Kidney capillary endothelial cell (primary cell): ENCODE measurements around the gene TPD52L2.
"Not testable (repeated sequence)": the region's sequence is repeated elsewhere in the genome, so short reads cannot be mapped to it uniquely, and the experiment has no call there.

Source experiments
- DNase-seq: peaks from one replicate; pipeline ENCODE4 v3.0.0-alpha.2; 2018; ENCODE audit warnings: low spot score

TPD52L2 gene

DNA sequence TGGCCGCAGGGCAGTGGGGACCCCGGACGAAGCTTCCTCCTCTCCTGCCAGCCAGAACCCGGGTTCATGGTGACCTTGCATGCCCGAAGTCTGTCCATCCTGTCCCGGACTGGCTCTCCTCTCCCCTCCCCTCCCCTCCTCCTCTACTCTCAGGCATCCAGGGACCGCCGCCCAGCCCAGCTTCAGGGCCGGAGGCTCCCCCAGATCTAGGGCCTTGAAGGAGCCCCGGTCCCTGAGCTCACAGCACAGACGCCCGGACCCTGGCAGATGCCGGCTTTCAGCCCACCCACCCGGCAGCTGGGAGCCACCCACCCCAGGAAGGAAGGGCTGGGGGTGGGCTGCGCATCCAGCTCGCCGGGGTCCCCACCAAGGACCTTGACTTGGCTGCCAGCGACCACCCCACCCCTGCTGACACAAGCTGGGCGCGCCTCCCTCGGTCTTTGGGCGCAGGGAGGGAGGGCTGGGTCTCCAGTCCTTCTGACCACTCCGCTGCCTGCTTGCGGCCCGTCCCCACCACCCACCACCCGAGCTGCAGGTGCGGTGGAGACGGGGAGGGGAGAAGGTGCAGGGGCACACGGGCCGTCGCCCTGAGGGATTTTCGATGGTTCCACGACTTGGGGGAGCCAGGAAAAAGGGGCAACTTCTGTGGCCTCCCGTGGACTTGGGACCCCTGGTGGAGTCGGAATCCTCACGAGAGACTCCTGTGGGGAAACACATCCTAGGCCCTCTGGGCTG is 9.5 kb upstream of the TPD52L2 start:
- DNase-seq = no peak

DNA sequence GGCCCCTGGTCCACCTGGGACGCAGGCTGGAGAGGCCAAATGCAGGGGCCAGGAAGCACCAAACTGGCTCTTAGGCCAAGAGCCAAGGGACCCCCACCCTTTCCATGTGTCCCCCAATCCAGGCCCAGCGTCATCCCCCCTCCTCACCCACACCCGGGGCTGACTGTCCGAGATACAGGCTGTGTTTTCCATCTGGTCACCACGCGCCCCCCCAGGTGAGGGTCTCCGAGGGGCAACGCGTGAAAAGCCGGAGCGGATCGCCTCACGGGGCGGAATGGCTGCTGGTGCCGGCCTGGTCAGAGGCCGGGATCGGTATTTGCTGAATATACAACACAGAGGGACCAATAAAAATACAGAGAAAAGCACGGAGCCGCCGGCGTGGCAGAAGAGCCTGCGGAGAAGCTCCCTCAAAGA is 9.0 kb upstream of the TPD52L2 start:
- DNase-seq = no peak

DNA sequence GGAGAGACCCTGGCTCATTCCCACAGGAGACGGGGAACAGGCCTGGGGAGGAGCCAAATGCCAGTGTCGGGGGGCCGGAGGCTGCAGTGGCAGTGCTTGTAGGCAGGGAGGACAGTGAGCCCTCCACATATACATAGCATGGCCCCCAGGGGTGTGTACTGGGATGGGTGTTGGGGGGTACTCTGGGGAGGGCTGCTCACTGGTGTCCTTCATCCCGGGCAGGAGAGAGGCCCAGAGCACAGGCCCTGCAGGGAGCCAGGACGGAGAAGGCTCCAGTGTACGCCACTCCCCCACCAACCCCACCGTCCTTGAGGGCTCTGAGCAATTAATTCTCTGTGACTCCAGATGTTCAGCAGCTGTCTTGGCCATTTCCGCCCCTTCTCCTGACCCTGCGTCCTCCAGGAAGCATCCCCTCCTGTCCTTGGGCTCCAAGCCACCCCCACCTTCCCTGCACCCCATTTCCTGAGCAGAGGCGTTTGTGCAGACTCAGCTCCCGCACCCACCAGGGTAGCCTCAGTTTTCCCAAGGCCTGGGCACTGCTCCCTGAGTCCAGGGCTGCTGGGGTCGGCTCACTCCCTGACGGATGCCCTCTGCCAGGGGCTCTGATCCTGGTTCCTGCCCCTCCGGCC is 7.2 kb upstream of the TPD52L2 start:
- DNase-seq = no peak

DNA sequence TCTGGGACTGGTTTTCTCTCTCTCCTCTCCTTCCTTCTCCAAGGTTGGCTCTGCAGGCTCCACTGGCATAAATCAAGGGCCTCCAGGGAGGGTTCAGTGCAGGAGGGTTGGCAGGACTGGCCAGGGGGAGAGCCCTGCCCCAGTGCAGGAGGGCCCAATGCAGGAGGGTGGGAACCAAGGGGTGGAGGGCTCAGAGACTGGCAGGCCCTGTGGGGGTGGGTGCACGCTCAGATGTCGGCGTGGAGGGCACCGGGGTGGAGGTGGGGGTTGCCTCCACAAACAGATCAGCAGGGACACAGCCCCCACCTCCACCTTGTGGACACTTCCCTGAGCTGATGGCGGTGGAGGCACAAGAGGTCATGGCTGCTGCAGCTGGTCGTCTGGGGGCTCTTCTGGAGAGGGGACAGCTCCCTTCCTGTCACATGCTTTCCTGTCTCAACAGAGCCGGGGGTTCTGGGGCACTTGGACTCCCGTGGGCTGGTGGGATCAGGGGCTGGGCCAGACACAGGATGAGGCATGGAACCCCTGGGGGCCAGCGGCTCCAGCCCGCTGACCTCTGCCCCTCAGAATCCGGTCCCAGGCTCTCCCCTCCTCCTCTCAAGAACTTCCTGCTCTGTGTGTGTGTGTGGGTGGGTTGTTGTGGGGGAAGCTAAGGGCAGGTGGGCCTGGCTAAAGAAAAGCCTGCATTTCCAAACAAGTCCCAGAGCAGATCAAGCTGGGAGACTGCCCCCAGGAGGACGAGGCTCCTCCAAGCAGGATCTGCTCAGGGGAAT is 6.5 kb upstream of the TPD52L2 start:
- DNase-seq = peak; percentile 95

DNA sequence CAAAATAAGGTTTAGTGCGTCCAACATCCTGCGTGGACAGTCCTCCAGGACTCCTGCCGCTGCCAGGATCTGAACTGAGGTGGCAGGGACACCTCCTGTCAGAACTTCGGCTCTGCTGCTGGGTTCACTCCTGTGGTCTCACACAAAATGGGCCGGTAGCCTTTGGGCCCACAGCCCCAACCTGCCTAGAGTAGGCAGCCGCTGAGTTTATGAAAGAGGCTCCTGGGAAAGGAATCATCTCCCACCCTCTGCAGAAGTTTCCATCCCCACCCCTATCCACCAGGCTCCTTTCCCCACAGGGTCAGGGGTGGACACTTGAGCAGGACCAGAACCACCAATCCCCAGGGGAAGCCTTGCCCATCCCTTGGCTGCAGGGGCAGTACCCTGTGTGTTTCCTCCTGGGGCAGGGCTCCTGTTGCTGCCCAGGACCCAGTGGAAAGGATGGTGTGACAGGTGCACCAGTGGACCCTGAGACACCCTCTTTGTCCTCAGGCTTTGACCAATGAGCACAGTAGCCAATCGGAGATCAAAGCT is 5.8 kb upstream of the TPD52L2 start:
- DNase-seq = no peak

DNA sequence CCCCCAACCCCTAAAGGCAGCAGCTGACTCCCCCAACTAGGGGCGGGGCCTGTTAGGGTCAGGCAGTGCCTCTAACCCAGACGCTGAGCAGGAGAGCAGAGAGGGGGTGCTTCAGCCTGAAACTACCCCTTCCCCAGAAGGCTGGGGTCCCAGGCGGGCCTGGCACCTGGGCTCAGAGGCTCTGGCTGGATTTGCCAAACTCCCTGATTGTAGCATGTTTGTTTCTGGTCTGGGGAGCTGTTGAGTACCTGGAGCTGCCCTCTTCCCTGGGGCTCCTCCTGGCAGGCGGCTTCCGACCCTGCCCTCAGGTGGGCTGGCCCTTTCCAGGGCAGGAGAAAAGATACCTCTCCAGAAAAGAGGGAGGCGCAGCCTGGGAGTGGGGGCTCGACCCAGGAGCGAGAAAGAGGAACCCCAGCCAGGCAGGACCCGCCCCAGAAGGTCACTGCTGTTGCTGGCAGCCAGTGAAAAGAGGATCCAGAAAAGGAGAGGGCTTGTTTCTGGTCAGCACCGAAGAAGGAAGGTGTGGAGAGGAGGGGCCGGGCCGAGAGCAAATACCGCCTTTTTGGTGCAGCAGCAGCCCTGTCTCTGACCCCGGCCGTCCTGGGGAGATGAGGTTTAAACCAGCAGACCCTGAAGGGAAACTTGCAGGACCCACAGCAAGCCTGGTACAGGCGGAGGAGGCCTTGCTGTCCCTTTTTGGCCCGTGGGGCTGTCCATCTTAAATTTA is 4.6 kb upstream of the TPD52L2 start:
- no peak for DNase-seq

DNA sequence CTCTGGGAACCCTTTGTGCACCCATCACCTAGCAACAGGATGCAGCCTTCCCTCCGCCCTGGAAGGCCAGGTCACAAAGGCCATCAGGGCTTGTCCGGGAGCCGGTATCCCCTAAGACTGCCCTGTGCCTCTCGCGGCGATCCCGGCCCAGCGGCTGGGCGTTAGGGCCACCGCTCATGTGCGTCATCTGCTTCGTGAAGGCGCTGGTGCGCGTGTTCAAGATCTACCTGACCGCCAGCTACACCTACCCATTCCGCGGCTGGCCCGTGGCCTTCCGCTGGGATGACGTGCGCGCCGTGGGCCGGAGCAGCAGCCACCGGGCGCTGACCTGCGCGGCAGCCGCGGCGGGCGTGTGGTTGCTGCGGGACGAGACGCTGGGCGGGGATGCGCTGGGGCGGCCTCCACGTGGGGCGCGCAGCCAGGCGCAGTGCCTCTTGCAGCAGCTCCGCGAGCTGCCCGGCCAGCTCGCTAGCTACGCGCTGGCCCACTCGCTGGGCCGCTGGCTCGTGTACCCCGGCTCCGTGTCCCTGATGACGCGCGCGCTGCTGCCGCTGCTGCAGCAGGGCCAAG is 3.6 kb upstream of the TPD52L2 start, which contains the start of gene ABHD16B:
TSS of gene ABHD16B (plus strand) at position 134 of the 570 bp plus-strand sequence. CDS start at position 177, 43 bp downstream.
- no peak for DNase-seq

DNA sequence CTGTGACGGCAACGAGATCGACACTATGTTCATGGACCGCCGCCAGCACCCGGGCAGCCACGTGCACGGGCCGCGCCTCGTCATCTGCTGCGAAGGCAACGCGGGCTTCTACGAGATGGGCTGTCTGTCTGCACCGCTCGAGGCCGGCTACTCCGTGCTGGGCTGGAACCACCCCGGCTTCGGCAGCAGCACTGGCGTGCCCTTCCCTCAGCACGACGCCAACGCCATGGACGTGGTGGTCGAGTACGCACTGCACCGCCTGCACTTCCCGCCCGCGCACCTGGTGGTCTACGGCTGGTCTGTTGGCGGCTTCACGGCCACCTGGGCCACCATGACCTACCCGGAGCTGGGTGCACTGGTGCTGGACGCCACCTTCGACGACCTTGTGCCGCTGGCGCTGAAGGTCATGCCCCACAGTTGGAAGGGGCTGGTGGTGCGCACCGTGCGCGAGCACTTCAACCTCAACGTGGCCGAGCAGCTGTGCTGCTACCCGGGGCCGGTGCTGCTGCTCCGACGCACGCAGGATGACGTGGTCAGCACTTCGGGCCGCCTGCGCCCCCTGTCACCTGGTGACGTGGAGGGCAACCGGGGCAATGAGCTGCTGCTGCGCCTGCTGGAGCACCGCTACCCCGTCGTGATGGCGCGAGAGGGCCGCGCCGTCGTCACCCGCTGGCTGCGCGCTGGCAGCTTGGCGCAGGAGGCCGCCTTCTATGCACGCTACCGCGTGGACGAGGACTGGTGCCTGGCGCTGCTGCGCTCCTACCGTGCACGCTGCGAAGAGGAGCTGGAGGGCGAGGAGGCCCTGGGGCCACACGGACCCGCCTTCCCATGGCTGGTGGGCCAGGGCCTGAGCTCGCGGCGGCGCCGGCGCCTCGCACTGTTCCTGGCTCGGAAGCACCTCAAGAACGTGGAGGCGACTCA is 2.8 kb upstream of the TPD52L2 start:
- DNase-seq = no peak

DNA sequence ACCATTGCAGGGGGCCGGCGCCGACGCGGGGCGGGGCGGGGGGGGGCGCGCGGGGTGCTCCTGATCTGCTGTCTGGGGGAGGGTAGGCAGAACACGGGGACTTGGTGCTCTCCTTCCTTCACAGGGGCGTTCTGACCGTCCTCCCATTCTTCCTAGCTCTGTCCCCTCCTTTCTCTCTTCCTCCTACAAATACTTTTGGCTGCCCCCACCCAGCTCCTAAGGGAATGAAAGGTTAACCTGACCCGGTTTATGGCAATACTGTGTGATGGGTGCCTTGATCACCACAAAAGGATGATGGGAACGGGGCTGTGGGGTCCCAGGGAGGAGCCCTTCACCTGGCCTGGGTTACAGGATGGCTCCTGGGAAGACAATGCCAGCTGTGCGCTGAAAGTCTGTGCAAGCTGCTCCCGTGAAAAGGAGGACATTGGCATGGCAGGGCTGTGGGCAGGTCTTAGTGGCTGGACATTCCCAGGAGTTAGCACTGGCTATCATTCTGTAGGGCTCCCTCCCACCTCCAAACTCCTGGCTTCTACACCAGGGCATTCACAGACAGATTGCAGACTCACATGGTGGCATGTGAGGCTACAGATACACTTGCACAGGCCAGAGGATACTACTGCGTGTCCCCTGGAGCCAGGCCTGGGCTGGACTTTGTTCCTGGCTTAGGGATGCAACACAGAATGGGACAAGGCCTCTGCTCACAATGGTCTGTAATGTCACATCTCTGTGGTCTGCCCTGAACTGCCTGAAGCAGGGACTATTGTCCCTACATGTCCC is 1.9 kb upstream of the TPD52L2 start:
- no peak for DNase-seq

DNA sequence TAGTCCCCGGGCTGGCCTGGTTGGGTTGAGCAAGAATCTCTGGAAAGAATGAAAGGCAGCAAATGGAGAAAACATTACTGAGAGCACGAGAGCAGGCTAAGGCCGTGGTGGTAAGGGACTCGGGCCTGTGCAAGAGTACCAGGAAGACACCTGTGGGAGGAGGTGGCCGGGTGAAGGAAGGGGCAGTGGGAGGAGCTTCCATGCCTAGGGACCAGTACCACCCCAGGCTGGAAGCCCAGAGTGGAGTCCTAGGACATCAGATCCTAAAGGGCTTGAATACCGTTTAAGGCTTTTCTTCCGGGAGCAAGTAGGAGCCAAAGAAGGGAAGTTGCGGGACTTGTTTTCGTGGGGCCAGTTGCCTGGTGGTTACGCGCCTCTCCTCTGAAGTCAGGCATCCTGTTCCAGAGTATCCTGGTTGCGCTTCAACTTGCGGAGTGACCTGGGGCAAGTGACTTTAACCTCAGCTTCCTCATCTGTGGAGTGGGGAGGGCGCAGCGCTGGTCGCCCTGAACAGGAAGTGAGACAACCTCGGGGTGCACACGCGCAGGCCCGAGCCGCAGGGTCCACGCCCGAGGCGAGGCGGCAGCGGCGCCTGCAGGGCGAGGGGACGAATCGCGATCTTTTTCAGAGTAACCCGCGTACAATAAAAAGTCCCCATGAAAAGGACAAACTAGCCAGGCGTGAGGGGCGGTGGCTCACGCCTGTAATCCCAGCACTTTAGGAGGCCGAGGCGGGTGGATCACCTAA is 1.1 kb upstream of the TPD52L2 start:
- DNase-seq = peak; percentile 88

DNA sequence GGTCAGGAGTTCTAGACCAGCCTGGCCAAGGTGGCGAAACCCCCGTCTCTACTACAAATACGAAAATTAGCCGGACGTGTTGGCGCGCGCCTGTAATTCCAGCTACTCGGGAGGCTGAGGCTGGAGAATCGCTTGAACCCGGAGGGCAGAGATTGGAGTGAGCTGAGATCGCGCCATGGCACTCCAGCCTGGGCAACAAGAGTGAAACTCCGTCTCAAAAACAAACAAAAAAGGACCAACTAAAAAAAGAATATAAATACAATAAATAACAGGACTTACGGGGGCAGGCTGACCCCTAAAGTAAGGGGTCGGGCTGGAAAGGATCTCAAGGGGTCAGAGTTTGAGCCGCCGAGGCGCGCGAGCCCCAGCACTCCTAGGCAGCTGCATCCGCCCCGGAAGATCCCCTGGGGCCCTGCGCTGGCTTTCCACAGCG is 509 bp upstream of the TPD52L2 start:
- DNase-seq = no peak

DNA sequence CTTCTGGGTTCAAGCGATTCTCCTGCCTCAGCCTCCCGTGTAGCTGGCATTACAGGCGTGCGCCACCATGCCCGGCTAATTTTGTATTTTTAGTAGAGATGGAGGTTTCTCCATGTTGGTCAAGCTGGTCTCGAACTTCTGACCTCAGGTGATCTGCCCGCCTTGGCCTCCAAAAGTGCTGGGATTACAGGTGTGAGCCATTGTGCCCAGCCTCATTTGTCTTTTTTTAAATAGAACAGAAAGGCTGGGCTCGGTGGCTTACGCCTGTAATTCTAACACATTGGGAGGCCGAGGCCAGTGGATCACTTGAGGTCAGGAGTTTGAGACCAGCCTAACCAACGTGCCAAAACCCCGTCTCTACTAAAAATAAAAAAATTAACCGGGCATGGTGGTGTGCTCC is 2.0 kb downstream of the TPD52L2 start:
- not testable (repeated sequence) for DNase-seq

DNA sequence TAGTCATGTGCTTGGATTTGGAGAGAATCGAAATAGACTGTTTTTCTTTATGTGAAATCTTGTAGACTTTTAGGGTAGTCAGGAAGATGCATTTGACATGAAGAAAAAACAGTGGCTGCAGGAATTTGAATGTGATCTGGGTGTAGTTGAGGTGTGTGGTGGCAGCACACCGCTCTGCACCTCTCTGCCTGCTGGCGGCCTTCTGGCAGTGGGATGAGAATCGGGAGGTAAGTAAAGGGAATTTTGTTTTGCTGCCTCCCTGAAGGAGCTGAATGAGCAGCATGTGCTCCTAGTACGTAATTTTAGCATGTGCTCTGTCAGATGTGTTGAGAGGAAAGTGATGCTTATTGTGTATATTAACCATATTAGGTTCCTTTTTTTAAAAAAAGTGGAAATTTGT is 3.2 kb downstream of the TPD52L2 start:
- DNase-seq = no peak

DNA sequence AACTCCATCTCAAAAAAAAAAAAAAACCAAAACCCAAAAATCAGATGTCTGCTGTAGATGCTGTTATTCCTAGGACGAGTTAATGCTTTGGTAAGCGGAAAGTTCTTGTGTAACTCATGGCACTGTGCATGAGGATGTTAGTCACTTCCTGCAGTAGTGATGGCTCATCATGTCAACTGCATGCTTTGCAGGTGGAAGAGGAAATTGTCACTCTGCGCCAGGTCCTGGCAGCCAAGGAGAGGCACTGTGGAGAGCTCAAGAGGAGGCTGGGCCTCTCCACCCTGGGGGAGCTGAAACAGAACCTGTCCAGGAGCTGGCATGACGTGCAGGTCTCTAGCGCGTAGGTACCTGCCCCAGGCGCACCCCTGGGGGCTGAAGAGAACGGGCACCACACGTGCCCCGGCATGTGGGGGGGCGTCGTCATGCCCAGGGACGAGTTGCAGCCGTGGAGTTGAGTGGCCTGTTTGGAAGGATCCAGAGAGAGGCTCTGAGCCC is 8.5 kb downstream of the TPD52L2 start:
- DNase-seq = peak; percentile 97

DNA sequence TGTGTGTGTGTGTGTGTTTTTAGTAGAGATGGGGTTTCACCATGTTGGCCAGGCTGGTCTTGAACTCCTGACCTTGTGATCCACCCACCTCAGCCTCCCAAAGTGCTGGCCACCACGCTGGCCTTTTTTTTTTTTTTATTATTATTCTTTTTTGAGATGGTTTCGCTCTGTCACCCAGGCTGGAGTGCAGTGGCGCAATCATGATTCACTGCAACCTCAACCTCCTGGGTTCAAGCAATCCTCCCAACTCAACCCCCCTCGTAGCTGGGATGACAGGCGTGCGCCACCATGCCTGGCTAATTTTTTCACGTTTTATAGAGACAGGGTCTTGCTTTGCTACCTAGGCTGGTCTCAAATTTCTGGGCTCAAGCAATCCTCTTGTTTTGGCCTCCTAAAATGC is 9.2 kb downstream of the TPD52L2 start:
- DNase-seq = not testable (repeated sequence)

DNA sequence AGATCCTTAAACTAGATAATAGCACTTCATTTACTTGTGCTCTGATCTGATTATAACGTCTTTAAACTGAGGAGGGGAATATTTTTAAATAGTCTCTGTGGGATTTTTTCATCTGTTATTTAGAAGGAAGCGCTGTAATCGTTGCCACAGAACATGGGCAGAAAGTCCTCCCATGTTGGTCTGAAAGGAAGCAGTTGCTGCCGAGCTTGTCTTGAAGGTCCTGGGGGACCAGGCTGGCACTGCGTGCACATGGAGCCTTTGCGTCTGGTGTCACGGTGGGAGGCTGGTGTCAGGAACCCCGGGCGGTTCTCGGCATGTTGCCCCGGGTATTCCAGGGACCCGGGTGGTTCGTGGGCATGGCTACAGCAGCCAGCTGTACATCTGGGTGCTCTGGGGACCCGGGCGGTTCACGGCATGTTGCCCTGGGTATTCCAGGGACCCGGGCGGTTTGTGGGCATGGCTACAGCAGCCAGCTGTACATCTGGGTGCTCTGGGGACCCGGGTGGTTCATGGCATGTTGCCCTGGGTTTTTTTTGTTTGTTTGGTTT is 11.5 kb downstream of the TPD52L2 start:
- DNase-seq = no peak

DNA sequence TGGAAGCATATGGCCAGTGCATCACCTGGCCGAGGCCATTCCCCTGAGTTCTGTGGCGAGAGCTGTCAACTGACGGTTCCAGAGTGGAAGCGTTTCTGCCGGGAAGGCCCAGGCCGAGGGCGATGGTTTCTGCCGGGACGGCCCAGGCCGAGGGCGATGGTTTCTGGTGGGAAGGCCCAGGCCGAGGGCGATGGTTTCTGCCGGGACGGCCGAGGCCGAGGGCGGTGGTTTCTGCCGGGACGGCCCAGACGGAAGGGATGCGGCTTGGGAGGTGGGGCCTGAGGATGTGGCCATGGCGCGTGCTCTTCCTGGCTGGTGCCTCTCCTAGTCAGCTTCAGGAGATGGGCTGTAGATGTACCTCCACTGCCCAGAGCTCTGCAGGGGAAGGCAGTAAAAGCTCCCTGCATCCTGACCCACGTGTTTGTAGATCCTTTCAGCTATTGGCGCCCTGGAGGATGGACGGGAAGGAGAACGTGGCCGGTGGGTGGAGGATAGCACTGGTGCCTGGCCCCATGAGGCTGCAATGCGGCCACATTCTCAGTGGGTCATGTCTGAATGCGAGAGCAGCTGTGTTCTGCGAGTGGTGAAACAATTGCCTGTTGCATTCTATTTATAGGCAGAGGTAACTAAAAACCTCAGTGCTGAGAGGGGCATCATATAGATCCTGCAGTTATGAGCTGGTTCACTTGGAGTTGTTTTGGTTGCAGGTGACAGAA is 12.8 kb downstream of the TPD52L2 start:
- DNase-seq = no peak
